RWPE2 (cell line): ENCODE measurements around the gene PPP1R14C.

Source experiments
- ATAC-seq: fragments of 200-7000 bp; cut with Tn5 transposase; 3 replicates; pipeline ENCODE4 v1.9.1; 2021; ENCODE audit warnings: low read depth
- DNase-seq: peaks from one replicate; pipeline ENCODE4 v3.0.0-alpha.2; 2020; ENCODE audit warnings: low spot score
- H3K27ac ChIP-seq: fragments of 450-650 bp; 2 replicates; pipeline ENCODE4 v1.5.1; 2017; ENCODE audit warnings: mild to moderate bottlenecking; ENCODE audit not compliant: poor library complexity, severe bottlenecking
- H3K27me3 ChIP-seq: fragments of 250-450 bp; sonication (Bioruptor Pico); 2 replicates; pipeline ENCODE4 v1.5.1; 2021; ENCODE audit warnings: mild to moderate bottlenecking, moderate library complexity; ENCODE audit not compliant: insufficient read depth, poor library complexity, severe bottlenecking
- H3K36me3 ChIP-seq: fragments of 250-450 bp; sonication (Bioruptor Pico); 2 replicates; pipeline ENCODE4 v1.5.1; 2020; ENCODE audit warnings: low read depth, mild to moderate bottlenecking, moderate library complexity
- H3K4me1 ChIP-seq: fragments of 250-450 bp; sonication (Bioruptor Pico); 2 replicates; pipeline ENCODE4 v1.5.1; 2021; ENCODE audit warnings: mild to moderate bottlenecking, moderate library complexity; ENCODE audit not compliant: insufficient read depth, poor library complexity, severe bottlenecking
- H3K4me3 ChIP-seq: fragments of 250-450 bp; sonication (Bioruptor Pico); 2 replicates; pipeline ENCODE4 v1.5.1; 2021; ENCODE audit warnings: mild to moderate bottlenecking, moderate library complexity; ENCODE audit not compliant: severe bottlenecking
- H3K9me3 ChIP-seq: fragments of 250-450 bp; sonication (Bioruptor Pico); 2 replicates; pipeline ENCODE4 v1.5.1; 2021; ENCODE audit warnings: mild to moderate bottlenecking, moderate library complexity; ENCODE audit not compliant: severe bottlenecking
- CTCF ChIP-seq: fragments of 450-650 bp; IDR thresholded peaks from one replicate; pipeline ENCODE4 v1.5.1; 2017; ENCODE audit warnings: mild to moderate bottlenecking, moderate library complexity; ENCODE audit not compliant: poor library complexity, severe bottlenecking

The PPP1R14C gene

GRCh38 chr6:150124235-150124634 lies 18.6 kb upstream of the PPP1R14C start:
- no peak overlapping the region for H3K27ac ChIP-seq
- no peak for TF ChIP-seq CTCF
- no peaks in the 10 kb centered on the region for H3K9me3 ChIP-seq
- H3K36me3 ChIP-seq, result no peaks in the 10 kb centered on the region
- no peaks in the 10 kb centered on the region for H3K27me3 ChIP-seq
- no peaks in the 10 kb centered on the region for H3K4me1 ChIP-seq
- DNase-seq (no peak), ATAC-seq (no peak)
- H3K4me3 ChIP-seq, result no peak overlapping the region

- no peaks in the 10 kb centered on the region for H3K9me3 ChIP-seq
- no peaks in the 10 kb centered on the region for H3K4me1 ChIP-seq
- no peak overlapping the region for H3K27ac ChIP-seq
- DNase-seq (no peak), ATAC-seq (no peak)
- no peaks in the 10 kb centered on the region for H3K36me3 ChIP-seq
- H3K4me3 ChIP-seq, result no peak overlapping the region
- no peaks in the 10 kb centered on the region for H3K27me3 ChIP-seq
- TF ChIP-seq CTCF, result no peak
These were observed 16.1 kb upstream of the PPP1R14C start for GRCh38 chr6:150126641-150127291.

GRCh38 chr6:150128425-150128824 lies 14.4 kb upstream of the PPP1R14C start:
- no peaks in the 10 kb centered on the region for H3K27me3 ChIP-seq
- no peaks in the 10 kb centered on the region for H3K36me3 ChIP-seq
- H3K4me3 ChIP-seq, result no peak overlapping the region
- no peaks in the 10 kb centered on the region for H3K4me1 ChIP-seq
- H3K27ac ChIP-seq, result no peak overlapping the region
- DNase-seq, result no peak
- TF ChIP-seq CTCF, result no peak
- ATAC-seq, result no peak
- no peaks in the 10 kb centered on the region for H3K9me3 ChIP-seq

- no peaks in the 10 kb centered on the region for H3K4me1 ChIP-seq
- no peaks in the 10 kb centered on the region for H3K36me3 ChIP-seq
- no peaks in the 10 kb centered on the region for H3K9me3 ChIP-seq
- DNase-seq, result no peak
- no peaks in the 10 kb centered on the region for H3K27me3 ChIP-seq
- no peak overlapping the region for H3K4me3 ChIP-seq
- TF ChIP-seq CTCF, result no peak
- ATAC-seq, result no peak
- H3K27ac ChIP-seq, result no peak overlapping the region
These were observed 13.0 kb upstream of the PPP1R14C start for GRCh38 chr6:150129616-150130505.

- Histone ChIP-seq H3K27me3 (no peaks in the 10 kb centered on the region), H3K36me3 (no peaks in the 10 kb centered on the region), H3K27ac (no peak overlapping the region), H3K9me3 (no peaks in the 10 kb centered on the region), H3K4me3 (no peak overlapping the region), H3K4me1 (no peaks in the 10 kb centered on the region)
- DNase-seq (no peak), ATAC-seq (no peak)
- TF ChIP-seq CTCF, result no peak
These were observed 9.2 kb upstream of the PPP1R14C start for GRCh38 chr6:150133686-150134085.
